Activated CD4-positive, alpha-beta memory T cell treated with anti-CD3 and anti-CD28 coated beads, Interleukin-2, amount 10 ng/mL, durations not matched to agents 7 days and 5 days (primary cell): ENCODE measurements around the gene MGME1. TPM values are rescaled to one million over a fixed set of nuclear protein-coding genes. Genes with fewer than 3 reads are reported as not detected.
"Not testable (repeated sequence)": the region's sequence is repeated elsewhere in the genome, so short reads cannot be mapped to it uniquely, and the experiment has no call there.

ENCODE experiments used
- CTCF ChIA-PET: fragments of 350-600 bp; sonication (Branson Sonifier 250); formaldehyde crosslinking; loops from one replicate; lab custom pipeline; 2021; ENCODE audit warnings: antibody characterized with exemption, inconsistent platforms; lab: Charles Lee
- POLR2A ChIA-PET: fragments of 350-600 bp; sonication (Branson Sonifier 250); formaldehyde crosslinking; loops from one replicate; lab custom pipeline; 2021; ENCODE audit warnings: antibody characterized with exemption; lab: Charles Lee
- DNase-seq: peaks from one replicate; pipeline ENCODE4 v3.0.0-alpha.2; 2020
- H3K27ac Mint-ChIP-seq: one replicate; pipeline ENCODE4 v1.8.0; 2021; ENCODE audit warnings: mild to moderate bottlenecking, mixed read lengths
- H3K27me3 Mint-ChIP-seq: one replicate; pipeline ENCODE4 v1.8.0; 2021; ENCODE audit warnings: mixed read lengths
- H3K36me3 Mint-ChIP-seq: one replicate; pipeline ENCODE4 v1.8.0; 2021; ENCODE audit warnings: low read depth, mixed read lengths
- H3K4me1 Mint-ChIP-seq: one replicate; pipeline ENCODE4 v1.8.0; 2021; ENCODE audit warnings: mixed read lengths
- H3K4me3 Mint-ChIP-seq: one replicate; pipeline ENCODE4 v1.8.0; 2021; ENCODE audit warnings: mild to moderate bottlenecking, mixed read lengths
- H3K9me3 Mint-ChIP-seq: one replicate; pipeline ENCODE4 v1.8.0; 2021; ENCODE audit warnings: mixed read lengths
- total RNA-seq, 2 experiments: library from RNA; stranded (reverse); gene quantifications; one replicate each; pipeline ENCODE4 v1.2.3, GENCODE V29; 2021

Gene MGME1
- total RNA-seq, 2 experiments from 2014 or later: 53.9 to 56.7 TPM

GRCh38 chr20:17955302-17955701, 13.5 kb upstream of the MGME1 start:
- no peak for DNase-seq
- Mint-ChIP-seq H3K9me3 (no peaks in the 10 kb centered on the region), H3K4me3 (no peak overlapping the region), H3K27me3 (no peaks in the 10 kb centered on the region), H3K27ac (peak overlapping the region; percentile 66), H3K4me1 (peaks cover 78% of the 10 kb centered on the region), H3K36me3 (peaks cover 81% of the 10 kb centered on the region)
- POLR2A ChIA-PET: interaction anchor here (1.7 to 19.8 kb wide), 5 partner anchors 9 to 384 kb away, joined by 3 to 303 read pairs (median 6); partner anchors contain the start of genes MGME1 and SNX5
- CTCF ChIA-PET: interaction anchor here (0.5 to 2.1 kb wide), 5 partner anchors 10 to 450 kb away, joined by 3 to 6 read pairs (median 5); no protein-coding TSS in a partner anchor

DNA sequence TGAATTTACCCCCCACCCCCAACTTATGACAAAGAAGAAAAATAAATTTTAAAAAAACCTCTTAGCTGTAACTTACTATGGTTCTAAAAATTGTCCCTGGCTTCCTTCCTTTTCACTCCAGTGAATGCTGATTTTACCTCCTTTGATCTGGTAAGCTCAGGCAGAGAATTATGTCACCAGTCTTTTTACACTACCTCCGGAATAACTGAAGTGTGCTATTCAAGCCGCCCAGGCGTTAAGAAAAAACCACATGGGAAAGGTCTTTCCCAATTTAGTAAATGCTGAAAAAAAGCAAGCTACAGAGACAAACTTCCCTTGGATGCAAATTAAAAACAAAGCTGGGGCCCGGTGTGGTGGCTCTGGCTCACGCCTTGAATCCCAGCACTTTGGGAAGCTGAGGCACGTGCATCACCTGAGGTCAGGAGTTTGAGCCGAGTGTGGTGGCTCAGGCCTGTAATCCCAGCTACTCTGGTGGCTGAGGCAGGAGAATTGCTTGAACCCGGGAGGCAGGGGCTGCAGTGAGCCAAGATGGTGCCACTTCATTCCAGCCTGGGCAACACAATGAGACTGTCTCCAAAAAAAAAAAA, 12.6 kb upstream of the MGME1 start:
- DNase-seq: no peak
- Mint-ChIP-seq H3K27me3 (no peaks in the 10 kb centered on the region), H3K9me3 (no peaks in the 10 kb centered on the region), H3K27ac (peak overlapping the region; percentile 66), H3K4me3 (no peak overlapping the region), H3K4me1 (peaks cover 84% of the 10 kb centered on the region), H3K36me3 (peaks cover 80% of the 10 kb centered on the region)
- ChIA-PET CTCF (interaction anchor here (0.7 to 2.1 kb wide), 5 partner anchors 11 to 451 kb away, joined by 3 to 6 read pairs (median 4); no protein-coding TSS in a partner anchor), POLR2A (interaction anchor here (1.7 to 19.8 kb wide), 5 partner anchors 10 to 385 kb away, joined by 3 to 303 read pairs (median 6); partner anchors contain the start of genes MGME1 and SNX5)

GRCh38 chr20:17957505-17958363, 11.1 kb upstream of the MGME1 start:
- no peak for DNase-seq
- Mint-ChIP-seq H3K36me3 (peaks cover 78% of the 10 kb centered on the region), H3K27ac (peak overlapping the region; percentile 83), H3K4me1 (peaks cover 94% of the 10 kb centered on the region), H3K4me3 (no peak overlapping the region), H3K27me3 (no peaks in the 10 kb centered on the region), H3K9me3 (no peaks in the 10 kb centered on the region)
- POLR2A ChIA-PET: interaction anchor here (1.0 to 19.8 kb wide), 5 partner anchors 9 to 29 kb away, joined by 4 to 353 read pairs (median 8); partner anchors contain the start of genes MGME1 and SNX5
- CTCF ChIA-PET: interaction anchor here (0.8 to 1.9 kb wide), 9 partner anchors 9 to 276 kb away, joined by 3 to 13 read pairs (median 4); partner anchors contain the start of gene RRBP1

DNA sequence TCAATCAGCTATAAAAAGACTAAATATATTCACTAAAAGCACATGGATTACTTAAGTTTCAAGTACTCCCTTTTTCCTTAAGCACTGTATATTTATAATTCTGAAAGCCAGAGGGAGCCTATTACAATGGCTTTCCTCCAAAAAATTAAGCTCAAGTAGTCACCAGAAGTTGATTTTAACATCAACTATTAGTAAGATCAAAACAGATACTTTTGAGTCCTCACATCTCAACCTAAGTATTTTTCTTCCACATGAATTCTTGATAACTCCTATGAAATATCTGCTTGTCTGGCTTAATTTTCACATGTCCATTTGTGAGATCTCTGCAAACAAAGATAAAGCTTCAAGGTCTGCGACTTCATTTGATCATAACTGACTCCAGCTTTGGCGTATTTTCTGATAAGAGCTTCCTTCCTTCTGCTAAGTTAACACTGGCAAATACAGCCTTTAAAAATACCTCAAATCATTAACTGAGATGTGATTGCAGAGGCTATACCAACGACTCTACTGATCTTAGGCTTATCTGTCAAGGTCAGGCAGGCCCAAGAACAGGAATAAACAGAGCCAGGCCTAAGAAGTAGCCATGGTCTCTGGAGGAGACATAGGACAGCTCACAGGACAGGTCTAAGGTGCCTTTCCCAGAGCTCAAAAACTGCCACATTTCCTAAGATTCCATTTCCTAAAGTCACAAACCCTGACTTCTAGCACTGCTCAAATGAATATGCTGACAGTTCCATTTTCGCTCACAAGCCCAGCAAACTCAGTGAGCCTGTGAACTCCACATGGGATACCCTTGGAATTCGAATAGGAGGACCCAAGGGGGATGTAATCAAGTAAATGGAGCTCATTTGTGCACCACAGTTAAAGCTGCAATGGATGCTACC, 10.2 kb upstream of the MGME1 start:
- peaks cover 78% of the 10 kb centered on the region for H3K36me3 Mint-ChIP-seq
- peaks cover 94% of the 10 kb centered on the region for H3K4me1 Mint-ChIP-seq
- H3K27me3 Mint-ChIP-seq: no peaks in the 10 kb centered on the region
- peak overlapping the region; percentile 83 for H3K27ac Mint-ChIP-seq
- no peak overlapping the region for H3K4me3 Mint-ChIP-seq
- ChIA-PET POLR2A (interaction anchor here (1.0 to 19.8 kb wide), 8 partner anchors 8 to 276 kb away, joined by 3 to 353 read pairs (median 6); partner anchors contain the start of genes MGME1, RRBP1 and SNX5), CTCF (interaction anchor here (0.8 to 1.9 kb wide), 9 partner anchors 10 to 453 kb away, joined by 3 to 13 read pairs (median 3); partner anchors contain the start of gene RRBP1)
- H3K9me3 Mint-ChIP-seq: no peaks in the 10 kb centered on the region
- DNase-seq: no peak

GRCh38 chr20:17959257-17959627, 9.6 kb upstream of the MGME1 start:
- Mint-ChIP-seq H3K4me3 (peak overlapping the region; percentile 41), H3K36me3 (peaks cover 78% of the 10 kb centered on the region), H3K9me3 (no peaks in the 10 kb centered on the region), H3K27me3 (no peaks in the 10 kb centered on the region), H3K4me1 (peaks cover 94% of the 10 kb centered on the region), H3K27ac (peak overlapping the region; percentile 83)
- ChIA-PET POLR2A (interaction anchor here (1.0 to 19.8 kb wide), 11 partner anchors 8 to 428 kb away, joined by 3 to 353 read pairs (median 4); partner anchors contain the start of genes BFSP1, MGME1, RRBP1 and SNX5), CTCF (interaction anchor here (0.9 to 1.9 kb wide), 5 partner anchors 11 to 454 kb away, joined by 3 to 13 read pairs (median 9); partner anchors contain the start of gene RRBP1)
- no peak for DNase-seq

- DNase-seq, H3K9me3 Mint-ChIP-seq, H3K27me3 Mint-ChIP-seq, CTCF ChIA-PET: not testable (repeated sequence)
- Mint-ChIP-seq H3K4me3 (peak overlapping the region; percentile 41), H3K27ac (peak overlapping the region; percentile 83), H3K4me1 (peaks cover 92% of the 10 kb centered on the region), H3K36me3 (peaks cover 77% of the 10 kb centered on the region)
- POLR2A ChIA-PET: interaction anchor here (1.0 to 19.8 kb wide), 6 partner anchors 6 to 429 kb away, joined by 3 to 353 read pairs (median 3); partner anchors contain the start of genes BFSP1, MGME1, RRBP1 and SNX5
Measured at GRCh38 chr20:17960400-17960885, 8.4 kb upstream of the MGME1 start.

DNA sequence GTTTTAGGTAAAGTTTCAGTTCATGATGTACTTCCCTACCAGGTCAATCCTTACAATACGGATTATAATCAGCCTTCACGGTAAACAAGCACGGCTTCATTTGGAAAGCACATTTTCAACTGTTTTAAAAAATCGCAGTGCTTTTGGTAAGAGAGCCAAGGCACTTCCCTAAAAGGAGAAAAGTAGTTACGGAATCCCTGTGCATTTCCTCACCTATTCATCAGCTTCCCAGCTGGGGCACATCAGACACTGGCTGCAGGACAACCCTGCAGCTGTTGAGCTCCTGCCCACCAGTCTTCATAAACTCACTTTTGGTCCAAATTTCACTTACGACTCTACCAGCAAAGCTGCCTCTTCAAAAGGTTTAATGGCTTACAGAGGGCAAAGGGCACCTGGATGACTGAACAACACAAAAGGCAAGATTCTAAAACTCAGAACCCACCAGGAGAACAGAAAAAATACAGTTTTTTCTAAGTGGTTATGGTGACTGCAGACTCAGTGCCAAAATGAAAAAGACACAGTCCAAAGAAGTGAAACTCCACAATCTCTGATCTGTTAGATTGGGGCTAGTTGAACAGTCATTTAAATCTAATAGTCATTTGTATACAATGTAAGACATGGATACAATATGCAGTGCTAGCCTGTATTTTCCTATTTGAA, 7.8 kb upstream of the MGME1 start:
- Mint-ChIP-seq H3K27ac (peak overlapping the region; percentile 91), H3K9me3 (no peaks in the 10 kb centered on the region), H3K36me3 (peaks cover 77% of the 10 kb centered on the region), H3K4me3 (peak overlapping the region; percentile 97), H3K27me3 (no peaks in the 10 kb centered on the region), H3K4me1 (peaks cover 86% of the 10 kb centered on the region)
- CTCF ChIA-PET: interaction anchor here (1.6 kb wide), 1 partner anchor 36 kb away, joined by 3 read pairs; no protein-coding TSS in a partner anchor
- POLR2A ChIA-PET: interaction anchor here (1.4 to 19.8 kb wide), 3 partner anchors 6 to 25 kb away, joined by 3 to 353 read pairs (median 303); partner anchors contain the start of genes MGME1 and SNX5
- no peak for DNase-seq

GRCh38 chr20:17961587-17961940, 7.3 kb upstream of the MGME1 start:
- CTCF ChIA-PET: interaction anchor here (0.7 to 1.6 kb wide), 2 partner anchors 35 to 433 kb away, joined by 3 read pairs; no protein-coding TSS in a partner anchor

DNA sequence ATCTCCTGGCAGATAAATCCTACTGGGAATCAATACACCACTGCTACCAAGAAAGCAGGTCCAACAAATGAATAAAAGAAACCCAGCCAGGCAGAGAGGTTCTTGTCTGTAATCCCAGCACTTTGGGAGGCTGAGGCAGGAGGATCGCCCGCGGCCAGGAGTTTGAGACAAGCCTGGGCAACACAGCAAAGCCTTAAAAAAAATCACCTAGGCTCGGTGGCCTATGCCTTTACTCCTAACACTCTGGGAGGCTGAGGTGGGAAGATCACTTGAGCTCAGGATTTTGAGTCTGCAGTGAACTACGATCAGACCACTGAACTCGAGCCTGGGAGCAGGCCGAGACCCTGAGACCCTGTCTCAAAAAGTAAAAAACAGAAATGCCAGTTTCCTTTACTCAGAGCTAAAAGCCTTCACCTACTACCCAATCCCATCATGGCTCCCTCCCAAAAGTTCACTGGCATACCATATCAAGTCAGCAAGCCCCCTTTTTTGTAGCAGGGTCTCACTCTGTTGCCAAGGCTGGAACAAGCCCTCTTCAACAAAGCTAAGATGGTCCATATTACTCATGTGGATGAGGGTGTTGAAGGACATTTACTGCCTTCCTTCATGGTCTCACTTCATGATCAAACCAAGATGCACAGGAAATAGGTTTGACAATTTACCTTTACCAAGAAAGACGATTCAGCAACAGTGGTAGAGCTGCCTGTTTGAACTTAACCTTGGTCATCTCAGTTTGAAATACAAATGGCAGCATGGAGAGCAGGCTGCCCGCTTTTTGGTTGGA, 5.5 kb upstream of the MGME1 start:
- H3K27me3 Mint-ChIP-seq: no peaks in the 10 kb centered on the region
- peak overlapping the region; percentile 97 for H3K4me3 Mint-ChIP-seq
- DNase-seq: no peak
- H3K4me1 Mint-ChIP-seq: peaks cover 66% of the 10 kb centered on the region
- ChIA-PET CTCF (interaction anchor here (1.0 to 2.9 kb wide), 5 partner anchors 25 to 458 kb away, joined by 3 to 13 read pairs (median 4); partner anchors contain the start of gene RRBP1), POLR2A (interaction anchor here (0.9 to 19.8 kb wide), 10 partner anchors 4 to 458 kb away, joined by 3 to 353 read pairs (median 6); partner anchors contain the start of genes MGME1, RRBP1 and SNX5)
- H3K9me3 Mint-ChIP-seq: no peaks in the 10 kb centered on the region
- peak overlapping the region; percentile 91 for H3K27ac Mint-ChIP-seq
- H3K36me3 Mint-ChIP-seq: peaks cover 81% of the 10 kb centered on the region

More at GRCh38 chr20:17961587-17961940, 7.3 kb upstream of the MGME1 start:
- Mint-ChIP-seq H3K27ac (peak overlapping the region; percentile 91), H3K9me3 (no peaks in the 10 kb centered on the region), H3K27me3 (no peaks in the 10 kb centered on the region), H3K4me3 (peak overlapping the region; percentile 97), H3K36me3 (peaks cover 78% of the 10 kb centered on the region), H3K4me1 (peaks cover 81% of the 10 kb centered on the region)
- POLR2A ChIA-PET: interaction anchor here (1.4 to 19.8 kb wide), 6 partner anchors 5 to 456 kb away, joined by 3 to 353 read pairs (median 160); partner anchors contain the start of genes MGME1, RRBP1 and SNX5
- DNase-seq: no peak

DNA sequence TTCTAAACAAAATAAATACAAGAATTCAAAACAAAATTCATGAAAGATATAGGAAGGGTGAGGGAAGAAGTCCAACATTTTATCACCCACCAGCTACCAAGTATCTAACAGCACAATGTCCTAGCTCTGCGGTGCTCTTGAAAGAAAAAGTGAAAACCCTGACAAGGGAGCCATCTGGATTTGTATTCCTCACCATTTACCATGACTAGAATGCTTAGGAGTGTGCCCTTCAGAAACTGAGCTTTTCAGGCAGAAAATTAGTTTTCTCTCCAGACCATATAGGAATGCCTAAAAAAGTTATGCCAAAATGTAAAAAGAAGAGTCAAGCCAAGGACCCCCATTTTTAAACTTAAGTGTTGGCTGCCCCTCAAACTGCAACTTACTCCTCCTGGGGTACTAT, 4.7 kb upstream of the MGME1 start:
- peaks cover 59% of the 10 kb centered on the region for H3K4me1 Mint-ChIP-seq
- DNase-seq: no peak
- ChIA-PET POLR2A (interaction anchor here (1.0 to 15.3 kb wide), 6 partner anchors 10 to 459 kb away, joined by 3 to 353 read pairs (median 12); partner anchors contain the start of gene RRBP1), CTCF (interaction anchor here (1.2 to 2.9 kb wide), 4 partner anchors 25 to 459 kb away, joined by 4 to 13 read pairs (median 6); partner anchors contain the start of gene RRBP1)
- H3K4me3 Mint-ChIP-seq: peak overlapping the region; percentile 97
- peaks cover 81% of the 10 kb centered on the region for H3K36me3 Mint-ChIP-seq
- H3K27me3 Mint-ChIP-seq: no peaks in the 10 kb centered on the region
- peak overlapping the region; percentile 91 for H3K27ac Mint-ChIP-seq
- no peaks in the 10 kb centered on the region for H3K9me3 Mint-ChIP-seq
